Body of pancreas (tissue), 4 donors: Measurements from ENCODE around the gene GLB1L2.

ENCODE experiments used
- CTCF ChIP-seq, 7 experiments: fragments of 450-650 bp in 4 of 7; fragments of 200-600 bp in 3 of 7; sonication (generic) in 3 of 7; IDR thresholded peaks; one replicate each; pipeline ENCODE4 v1.5.1; 2016 to 2019; ENCODE audit warnings: antibody characterized with exemption in 7 of 7
- POLR2A ChIP-seq, 3 donors: fragments of 450-650 bp; IDR thresholded peaks; one replicate each; pipeline ENCODE4 v1.6.1; 2016; ENCODE audit warnings: antibody characterized with exemption in 3 of 3, mild to moderate bottlenecking in 2 of 3

- TF ChIP-seq POLR2A (IDR thresholded peaks at IDR 0.05) (no peak), CTCF (IDR thresholded peaks at IDR 0.05) (no peak)
These were observed 39.8 kb downstream of the GLB1L2 start for GRCh38 chr11:134371436-134372185.
